PC-3 (cell line): Measurements from ENCODE around the gene SLC38A8. TPM values are rescaled to one million over a fixed set of nuclear protein-coding genes. Genes with fewer than 3 reads are reported as not detected.
A peak's percentile ranks its signal among the peaks of the same experiment; 100 is the strongest.

ENCODE experiments used
- ATAC-seq: fragments of 200-7000 bp; cut with Tn5 transposase; 2 replicates; pipeline ENCODE4 v1.9.1; 2020; ENCODE audit warnings: mild to moderate bottlenecking, moderate library complexity
- BruUV-seq: library from RNA; stranded (reverse); fragments of 400-500 nt; replicated peaks from 2 replicates; lab custom pipeline; 2021; lab: Mats Ljungman, UMichigan
- CTCF ChIA-PET: fragments of 300-600 bp; sonication (Branson Sonifier 250); formaldehyde crosslinking; loops from one replicate; lab custom pipeline; 2022; ENCODE audit warnings: antibody characterized with exemption; lab: Charles Lee
- POLR2A ChIA-PET: fragments of 300-600 bp; sonication (Branson Sonifier 250); formaldehyde crosslinking; loops from one replicate; lab custom pipeline; 2022; ENCODE audit warnings: antibody characterized with exemption; ENCODE audit not compliant: unreplicated experiment; lab: Charles Lee
- DNase-seq: peaks from one replicate; pipeline ENCODE4 v3.0.0-alpha.2; 2015
- H2AFZ ChIP-seq: fragments of 300-600 bp; sonication (generic); 2 replicates; pipeline ENCODE4 v1.6.0; 2016; ENCODE audit warnings: antibody characterized with exemption, low read length
- H3F3A ChIP-seq: fragments of 300-600 bp; sonication (generic); one replicate; pipeline ENCODE4 v1.6.0; 2017; ENCODE audit warnings: antibody characterized with exemption, low read length, control low read depth, mild to moderate bottlenecking; ENCODE audit not compliant: unreplicated experiment
- H3K27ac ChIP-seq: fragments of 300-600 bp; sonication (generic); 2 replicates; pipeline ENCODE4 v1.5.1; 2016; ENCODE audit warnings: mild to moderate bottlenecking, low read length
- H3K27me3 ChIP-seq: fragments of 300-600 bp; sonication (generic); 2 replicates; pipeline ENCODE4 v1.6.1; 2016; ENCODE audit warnings: low read length, mixed read lengths
- H3K36me3 ChIP-seq: fragments of 300-600 bp; sonication (generic); 2 replicates; pipeline ENCODE4 v1.6.1; 2016; ENCODE audit warnings: low read depth, mixed run types, low read length, mixed read lengths
- H3K4me1 ChIP-seq: fragments of 300-600 bp; sonication (generic); 2 replicates; pipeline ENCODE4 v1.5.1; 2016; ENCODE audit warnings: low read length; ENCODE audit not compliant: insufficient read depth
- H3K4me2 ChIP-seq: fragments of 300-600 bp; sonication (generic); 2 replicates; pipeline ENCODE4 v1.6.0; 2016; ENCODE audit warnings: low read length
- H3K4me3 ChIP-seq: fragments of 300-600 bp; sonication (generic); 2 replicates; pipeline ENCODE4 v1.5.1; 2016; ENCODE audit warnings: mild to moderate bottlenecking, low read length, mixed read lengths
- H3K79me2 ChIP-seq: fragments of 300-600 bp; sonication (generic); 2 replicates; pipeline ENCODE4 v1.6.1; 2017; ENCODE audit warnings: low read length, mixed read lengths
- H3K9ac ChIP-seq: fragments of 300-600 bp; sonication (generic); 2 replicates; pipeline ENCODE4 v1.6.0; 2016; ENCODE audit warnings: mild to moderate bottlenecking, low read length
- H3K9me2 ChIP-seq: fragments of 300-600 bp; sonication (generic); replicated peaks from 2 replicates; pipeline ENCODE4 v1.6.1; 2016; ENCODE audit warnings: mixed run types, low read length, mixed read lengths
- H3K9me3 ChIP-seq: fragments of 300-600 bp; sonication (generic); 2 replicates; pipeline ENCODE4 v1.6.1; 2016; ENCODE audit warnings: low read length, mixed read lengths
- H4K20me1 ChIP-seq: fragments of 300-600 bp; sonication (generic); 2 replicates; pipeline ENCODE4 v1.6.1; 2016; ENCODE audit warnings: low read length, mixed read lengths
- EZH2 ChIP-seq: fragments of 300-600 bp; sonication (generic); IDR thresholded peaks from one replicate; pipeline ENCODE4 v1.6.1; 2017; ENCODE audit warnings: antibody characterized with exemption, mild to moderate bottlenecking, low read length; ENCODE audit not compliant: unreplicated experiment
- EZH2phosphoT487 ChIP-seq: fragments of 300-600 bp; sonication (generic); IDR thresholded peaks from 2 replicates; pipeline ENCODE4 v1.6.1; 2018; ENCODE audit warnings: mild to moderate bottlenecking, antibody characterized with exemption, low read length, borderline replicate concordance
- intact Hi-C: fragments of 100-400 bp; cut with micrococcal nuclease; formaldehyde crosslinking; loops from 2 replicates; pipeline ENCODE4 v1.9.0; 2023
- total RNA-seq: library from RNA; depleted of rRNA; stranded (reverse); fragments of >200 nt; gene quantifications from 2 replicates; pipeline ENCODE4 v1.2.3, GENCODE V29; 2014
- TF ChIP-seq, protein P1 (sequence below): fragments of 300-600 bp; sonication (generic); conservative IDR thresholded peaks from 2 replicates; pipeline ENCODE4 v1.5.1; 2017; ENCODE audit warnings: antibody characterized with exemption, low read depth, mild to moderate bottlenecking, low read length

SLC38A8 gene
- total RNA-seq, 1 experiment from 2014 or later, result not detected

DNA sequence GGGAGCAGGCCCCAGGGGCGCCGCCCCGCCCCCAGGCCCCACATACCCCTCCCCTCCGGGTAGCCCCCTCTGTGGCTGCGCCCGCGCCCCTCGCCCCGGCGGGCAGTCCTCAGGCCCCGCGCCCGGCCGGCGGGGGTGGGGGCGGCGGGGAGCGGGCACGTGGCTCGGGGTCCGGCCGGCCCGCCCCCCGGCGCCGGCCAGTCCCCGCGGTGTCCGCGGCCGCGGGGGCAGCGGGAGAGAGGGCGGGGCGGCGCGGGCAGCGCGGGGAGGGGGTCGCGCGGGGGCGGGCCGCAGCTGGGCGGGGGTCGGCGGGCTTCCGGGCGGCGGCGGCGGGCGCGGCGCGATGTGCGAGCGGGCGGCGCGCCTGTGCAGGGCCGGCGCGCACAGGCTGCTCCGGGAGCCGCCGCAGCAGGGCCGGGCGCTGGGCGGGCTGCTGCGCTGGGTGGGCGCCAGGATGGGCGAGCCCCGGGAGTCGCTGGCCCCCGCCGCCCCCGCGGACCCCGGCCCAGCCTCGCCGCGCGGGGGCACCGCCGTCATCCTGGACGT is 74.2 kb downstream of the SLC38A8 start:
- Histone ChIP-seq H3K36me3 (no peaks in the 10 kb centered on the region), H3K9ac (no peak overlapping the region), H2AFZ (no peak overlapping the region), H3K27me3 (no peaks in the 10 kb centered on the region), H3K27ac (no peak overlapping the region), H3K4me3 (no peak overlapping the region), H3K9me3 (no peaks in the 10 kb centered on the region), H4K20me1 (no peaks in the 10 kb centered on the region), H3K79me2 (no peaks in the 10 kb centered on the region), H3K4me1 (no peaks in the 10 kb centered on the region), H3K9me2 (no peaks in the 10 kb centered on the region), H3K4me2 (peak overlapping the region; percentile 56; the same call in 1 of the 2 replicates), H3F3A (no peaks in the 10 kb centered on the region)
- ChIA-PET POLR2A (no interaction called here), CTCF (no interaction called here)
- BruUV-seq, result no TSS peak
- intact Hi-C loops, result loop anchor here (1.0 kb wide), 1 partner anchor 76 kb away; no protein-coding TSS in a partner anchor
- ATAC-seq (peak; percentile 25), DNase-seq (no peak)
- TF ChIP-seq EZH2phosphoT487 (no peak), EZH2 (no peak)
- TF ChIP-seq, protein P1, sequence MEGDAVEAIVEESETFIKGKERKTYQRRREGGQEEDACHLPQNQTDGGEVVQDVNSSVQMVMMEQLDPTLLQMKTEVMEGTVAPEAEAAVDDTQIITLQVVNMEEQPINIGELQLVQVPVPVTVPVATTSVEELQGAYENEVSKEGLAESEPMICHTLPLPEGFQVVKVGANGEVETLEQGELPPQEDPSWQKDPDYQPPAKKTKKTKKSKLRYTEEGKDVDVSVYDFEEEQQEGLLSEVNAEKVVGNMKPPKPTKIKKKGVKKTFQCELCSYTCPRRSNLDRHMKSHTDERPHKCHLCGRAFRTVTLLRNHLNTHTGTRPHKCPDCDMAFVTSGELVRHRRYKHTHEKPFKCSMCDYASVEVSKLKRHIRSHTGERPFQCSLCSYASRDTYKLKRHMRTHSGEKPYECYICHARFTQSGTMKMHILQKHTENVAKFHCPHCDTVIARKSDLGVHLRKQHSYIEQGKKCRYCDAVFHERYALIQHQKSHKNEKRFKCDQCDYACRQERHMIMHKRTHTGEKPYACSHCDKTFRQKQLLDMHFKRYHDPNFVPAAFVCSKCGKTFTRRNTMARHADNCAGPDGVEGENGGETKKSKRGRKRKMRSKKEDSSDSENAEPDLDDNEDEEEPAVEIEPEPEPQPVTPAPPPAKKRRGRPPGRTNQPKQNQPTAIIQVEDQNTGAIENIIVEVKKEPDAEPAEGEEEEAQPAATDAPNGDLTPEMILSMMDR, result no peak

DNA sequence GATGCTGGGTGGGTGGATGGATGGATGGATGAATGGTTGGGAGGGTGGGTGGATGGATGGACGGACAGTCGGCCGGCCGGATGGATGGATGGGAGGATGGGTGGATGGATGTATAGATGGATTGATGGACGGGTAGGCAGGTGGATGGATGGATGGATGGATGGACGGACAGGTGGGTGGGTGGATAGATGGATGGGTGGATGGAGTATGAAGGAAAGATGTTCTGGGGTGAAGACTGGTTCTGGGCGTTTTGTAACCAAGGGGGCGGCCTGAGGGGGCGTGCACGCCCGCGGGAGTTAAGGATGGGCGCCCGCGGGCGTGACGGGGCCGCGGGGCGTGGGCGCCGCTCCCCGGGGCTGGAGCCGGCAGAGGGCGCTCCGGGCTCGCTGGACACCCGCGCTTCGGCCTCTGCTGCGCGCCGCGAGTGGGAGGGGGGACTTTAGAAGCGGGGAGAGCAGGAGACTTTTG is 74.7 kb downstream of the SLC38A8 start, which contains the start of gene NECAB2:
Gene NECAB2 (plus strand): TSS at position 407 of the 468 bp plus-strand sequence. CDS start 405 bp downstream, outside the sequence.
- DNase-seq, result peak; percentile 38
- Histone ChIP-seq H3K9me2 (no peaks in the 10 kb centered on the region), H2AFZ (no peak within 1 kb of the TSS), H3F3A (no peaks in the 10 kb centered on the region), H3K27ac (no peak within 1 kb of the TSS), H3K27me3 (no peaks in the 10 kb centered on the region), H3K36me3 (no peaks in the 10 kb centered on the region), H4K20me1 (no peaks in the 10 kb centered on the region), H3K4me2 (peak within 1 kb of the TSS; percentile 56; the same call in 1 of the 2 replicates), H3K9me3 (no peaks in the 10 kb centered on the region), H3K4me3 (no peak within 1 kb of the TSS), H3K4me1 (no peaks in the 10 kb centered on the region), H3K79me2 (no peaks in the 10 kb centered on the region), H3K9ac (no peak within 1 kb of the TSS)
- peak; percentile 72 for ATAC-seq
- ChIA-PET POLR2A (no interaction called here), CTCF (no interaction called here)
- intact Hi-C loops, result loop anchor here (1.0 kb wide), 1 partner anchor 76 kb away; no protein-coding TSS in a partner anchor
- no peak for TF ChIP-seq EZH2
- no peak for TF ChIP-seq EZH2phosphoT487
- TF ChIP-seq, protein P1, result peak; percentile 62
- BruUV-seq, result no TSS peak

DNA sequence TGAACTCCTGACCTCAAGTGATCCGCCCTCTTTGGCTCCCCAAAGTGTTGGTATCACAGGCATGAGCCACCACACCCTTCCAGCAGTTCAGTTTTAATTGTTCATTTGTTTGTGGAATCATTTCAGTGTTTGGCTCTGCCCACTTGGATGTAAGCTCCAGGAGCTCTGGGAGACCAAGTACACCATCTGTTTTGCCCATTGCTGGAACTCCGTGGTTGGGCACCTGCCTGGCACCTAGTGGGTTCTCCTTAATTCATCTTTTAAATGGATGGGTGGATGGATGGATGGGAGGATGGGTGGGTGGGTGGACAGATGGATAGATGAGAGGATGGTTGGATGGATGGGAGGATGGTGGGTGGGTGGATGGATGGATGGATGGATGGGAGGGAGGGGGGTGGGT is 75.5 kb downstream of the SLC38A8 start:
- H3K9me3 ChIP-seq, result no peaks in the 10 kb centered on the region
- BruUV-seq, result no TSS peak

More for the DNA sequence above, 75.5 kb downstream of the SLC38A8 start:
- H3K9ac ChIP-seq, result no peak overlapping the region
- H3K27ac ChIP-seq, result no peak overlapping the region
- no peaks in the 10 kb centered on the region for H4K20me1 ChIP-seq
- no peak overlapping the region for H2AFZ ChIP-seq
- no peak for ATAC-seq
- no peaks in the 10 kb centered on the region for H3K79me2 ChIP-seq
- no peaks in the 10 kb centered on the region for H3K4me1 ChIP-seq
- CTCF ChIA-PET, result no interaction called here
- H3K9me2 ChIP-seq, result no peaks in the 10 kb centered on the region
- POLR2A ChIA-PET, result interaction anchor here (0.6 kb wide), 1 partner anchor 77 kb away, joined by 3 read pairs; no protein-coding TSS in a partner anchor
- no peaks in the 10 kb centered on the region for H3K27me3 ChIP-seq
- no peaks in the 10 kb centered on the region for H3F3A ChIP-seq
- intact Hi-C loops, result no loop called here
- H3K4me2 ChIP-seq, result no peak overlapping the region
- H3K4me3 ChIP-seq, result no peak overlapping the region
- TF ChIP-seq EZH2, result no peak
- TF ChIP-seq EZH2phosphoT487, result no peak
- TF ChIP-seq, protein P1, result no peak
- no peaks in the 10 kb centered on the region for H3K36me3 ChIP-seq
- DNase-seq, result no peak
